GM18520 (cell line): Measurements from ENCODE around the gene ZBED1.
"Not testable (repeated sequence)": the region's sequence is repeated elsewhere in the genome, so short reads cannot be mapped to it uniquely, and the experiment has no call there.

Source experiments
- ATAC-seq: cut with Tn5 transposase; IDR thresholded peaks from one replicate; pipeline ENCODE4 v1.9.1; 2021; ENCODE audit not compliant: unreplicated experiment

The ZBED1 gene

DNA sequence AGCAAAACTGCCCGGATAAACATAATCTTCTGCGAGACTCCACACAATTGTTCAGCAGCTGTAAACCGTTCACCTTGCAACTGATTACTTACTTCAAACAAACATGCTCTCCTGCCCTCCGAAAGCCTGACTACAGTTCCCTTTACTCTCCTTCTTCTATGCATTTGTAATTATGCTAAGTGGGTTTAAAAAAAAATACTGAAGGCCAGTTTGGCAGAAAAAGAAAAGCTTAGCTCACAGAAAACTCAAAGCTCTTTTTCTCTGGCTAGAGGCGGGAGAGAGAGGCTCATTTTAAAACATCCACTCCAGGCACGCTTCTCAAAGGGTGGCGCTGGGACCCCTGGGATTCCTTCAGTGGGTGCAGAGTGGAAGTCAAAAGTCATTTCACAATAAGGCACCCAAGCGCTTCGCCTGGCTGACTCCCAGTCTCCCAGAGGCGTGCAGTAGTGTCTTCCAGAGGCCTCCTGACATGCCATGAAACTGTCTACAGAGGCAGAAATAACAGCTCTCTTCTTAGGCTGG lies 1.9 kb downstream of the ZBED1 start:
- no peak for ATAC-seq

DNA sequence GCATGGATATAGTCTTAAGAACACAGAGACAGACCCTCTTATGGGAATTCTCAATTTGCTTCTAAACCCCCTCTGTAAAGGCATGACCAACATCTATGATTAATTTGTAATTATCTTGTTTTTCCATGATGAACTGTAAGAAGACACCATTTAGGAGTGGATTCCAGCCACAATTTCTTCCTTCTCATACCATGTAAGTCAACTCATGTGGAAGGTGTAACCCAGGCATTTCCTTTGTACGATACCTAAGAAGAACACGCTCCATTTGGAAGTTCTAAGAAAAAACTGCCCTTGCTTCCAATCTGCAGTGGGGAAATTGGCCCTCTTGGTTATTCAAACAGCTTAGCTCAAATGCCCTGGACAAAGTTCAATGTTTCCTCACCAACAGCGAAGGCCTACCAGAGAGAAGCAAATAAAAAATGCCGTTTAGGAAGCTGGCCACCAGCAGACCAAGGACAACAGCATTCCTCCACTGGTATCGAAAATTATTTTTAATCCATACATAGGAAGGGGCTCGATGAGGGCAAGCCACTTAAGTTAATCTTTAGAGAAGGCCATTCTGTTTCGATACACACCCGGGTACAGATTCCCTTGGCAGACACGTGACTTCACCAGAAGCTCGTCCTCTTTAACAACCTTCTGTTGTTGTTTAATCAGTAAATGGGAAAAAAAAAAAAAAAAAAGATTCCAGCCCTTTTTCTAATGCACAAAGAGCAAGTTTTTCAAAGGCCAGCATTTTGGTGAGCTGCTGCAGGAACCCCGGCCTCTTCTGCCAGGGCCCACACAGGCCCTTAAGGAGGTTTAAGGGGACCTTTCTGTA lies 2.6 kb downstream of the ZBED1 start:
- no peak for ATAC-seq

DNA sequence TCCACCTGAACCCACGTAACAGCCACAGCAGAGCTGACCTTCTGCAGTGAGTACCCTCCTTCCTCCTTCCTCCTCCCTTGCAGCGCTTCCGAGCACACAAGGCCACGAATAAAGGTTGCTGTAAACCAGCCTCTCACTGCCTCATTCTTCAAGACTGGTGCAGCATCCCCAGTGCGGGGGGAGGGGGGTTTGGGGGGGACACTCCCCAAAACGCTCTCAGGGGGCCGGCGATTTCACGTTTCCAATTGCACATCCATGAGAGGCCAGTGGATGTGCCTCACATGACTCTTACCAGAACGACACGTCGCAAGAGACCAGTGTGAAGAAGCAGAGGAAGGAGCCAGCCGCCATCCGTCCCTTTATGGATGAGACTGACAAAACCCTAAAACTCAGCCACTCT lies 5.2 kb downstream of the ZBED1 start:
- ATAC-seq, result no peak

DNA sequence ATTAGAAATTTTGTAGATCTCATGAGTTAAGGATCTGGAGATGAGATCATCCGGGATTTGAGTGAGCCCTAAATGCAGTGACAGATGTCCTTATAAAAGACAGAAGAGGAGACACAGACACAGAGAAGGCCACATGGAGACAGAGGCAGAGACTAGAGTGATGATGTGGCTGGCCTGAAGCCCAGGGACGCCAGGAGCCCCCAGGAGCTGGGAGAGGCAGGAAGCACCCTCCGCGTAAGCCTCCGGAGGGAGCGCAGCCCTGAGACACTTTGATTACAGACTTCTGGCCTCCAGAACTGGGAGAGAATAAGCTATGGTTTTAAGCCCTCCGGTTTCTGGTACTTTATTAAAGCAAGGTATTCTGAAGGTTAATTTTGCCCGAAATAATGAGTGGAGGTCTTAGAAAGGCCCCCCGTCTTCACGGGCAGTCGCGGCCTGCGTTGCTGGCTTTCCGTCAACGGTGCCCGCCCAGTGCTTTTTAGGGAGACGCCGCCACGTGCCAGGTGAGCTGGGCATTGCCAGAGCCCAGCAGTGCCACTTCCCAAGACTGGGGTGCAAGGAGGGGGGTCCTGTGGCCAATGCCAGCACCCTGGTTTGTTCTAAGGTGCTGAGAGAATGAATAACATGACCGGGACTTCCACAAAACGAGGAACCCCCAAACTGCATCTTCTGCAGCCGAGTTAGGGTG lies 8.1 kb downstream of the ZBED1 start:
- no peak for ATAC-seq

DNA sequence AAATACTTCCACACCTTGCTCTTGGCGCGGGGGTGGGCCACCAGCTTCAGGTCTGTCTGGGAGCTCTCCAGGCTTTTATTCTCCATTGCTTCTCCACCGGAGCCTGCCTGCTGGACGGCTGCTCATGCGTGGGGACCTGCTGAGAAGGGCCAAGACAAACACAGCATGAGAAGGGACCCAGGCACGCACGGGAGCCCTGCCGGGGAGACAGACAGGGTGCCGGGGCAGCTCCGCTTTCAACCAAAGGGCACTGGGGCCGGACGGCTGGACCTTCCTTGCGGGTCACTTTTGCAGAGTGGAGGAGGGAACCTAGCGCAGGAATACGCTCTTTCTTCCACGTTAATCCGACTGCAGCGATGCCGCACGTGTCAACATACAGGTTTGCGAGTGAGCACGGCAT lies 10.1 kb downstream of the ZBED1 start:
- ATAC-seq, result no peak

DNA sequence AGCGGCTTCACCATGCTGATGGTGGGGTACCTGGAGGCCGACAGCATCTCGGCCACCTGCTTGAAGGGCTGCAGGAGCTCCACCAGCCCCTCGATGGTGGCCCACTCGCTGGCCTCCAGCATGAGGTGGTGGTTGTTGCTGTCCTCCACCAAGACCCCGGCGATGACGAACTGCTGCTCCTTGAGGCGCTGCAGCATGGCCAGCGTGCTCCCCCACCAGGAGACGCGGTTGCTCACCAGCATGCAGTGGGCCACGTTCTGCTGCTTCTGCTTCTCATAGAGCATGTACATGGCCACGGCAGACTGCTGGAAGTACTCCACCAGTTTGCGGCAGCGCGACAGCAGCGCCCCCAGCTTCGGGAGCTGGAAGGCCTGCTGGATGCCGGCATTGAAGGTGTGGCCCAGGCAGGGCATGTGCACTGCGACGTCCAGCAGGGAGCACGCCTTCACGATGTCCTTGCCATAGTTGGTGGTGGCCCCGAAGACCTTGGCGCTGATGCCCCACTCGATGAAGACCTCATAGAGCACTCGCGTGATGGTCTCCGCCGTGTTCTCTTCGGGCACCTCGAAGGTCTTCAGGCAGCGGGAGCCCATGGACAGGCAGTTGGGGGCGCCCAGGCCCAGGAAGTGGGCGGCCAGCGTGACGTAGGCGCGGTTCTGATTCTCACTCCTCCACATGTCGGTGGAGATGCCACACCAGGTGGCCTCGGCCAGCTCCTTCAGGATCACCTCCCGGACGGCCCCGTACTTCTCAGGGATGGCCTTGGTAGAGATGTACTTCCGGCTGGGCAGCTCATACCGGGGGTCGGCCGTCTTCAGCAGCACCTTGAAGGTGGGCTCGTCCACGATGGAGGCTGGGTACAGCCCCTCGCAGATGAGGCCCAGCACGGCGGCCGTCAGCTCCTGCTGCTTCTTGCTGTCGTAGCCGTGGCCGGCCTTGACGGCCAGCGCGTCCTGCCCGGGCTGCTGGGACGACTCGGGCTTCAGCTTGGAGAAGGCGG lies 11.0 kb downstream of the ZBED1 start:
- ATAC-seq, result no peak

DNA sequence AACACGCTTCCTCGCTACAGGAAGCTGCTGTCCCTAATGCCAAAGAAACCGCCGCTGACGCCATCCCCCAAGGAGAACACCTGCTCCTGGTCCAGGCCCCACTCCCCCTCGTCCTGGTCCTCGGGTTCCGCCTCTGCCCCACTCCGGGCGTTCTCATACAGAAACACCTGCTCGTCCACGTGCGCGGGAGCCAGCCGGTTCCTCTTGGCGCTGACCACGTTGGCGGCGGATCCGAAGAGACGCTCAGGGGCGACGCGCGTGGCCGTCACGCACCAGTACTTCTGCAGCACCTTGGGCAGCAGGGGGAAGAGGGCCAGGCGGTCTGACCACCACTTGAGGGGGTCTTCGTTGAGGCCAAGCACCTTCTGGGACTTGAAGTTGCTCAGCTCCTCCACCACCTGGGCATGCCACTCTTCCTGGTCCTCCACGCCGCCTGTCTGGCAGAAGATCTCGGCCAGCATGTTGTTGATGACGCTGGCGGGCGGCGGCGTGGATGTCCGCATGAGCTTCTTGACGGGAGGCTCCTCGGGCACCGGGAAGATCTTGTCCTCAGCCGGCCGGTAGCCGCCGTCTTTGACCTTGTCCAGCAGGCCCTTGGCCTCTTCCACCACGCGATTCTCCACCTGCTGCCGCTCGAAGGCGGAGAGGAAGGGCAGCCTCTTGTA lies 12.0 kb downstream of the ZBED1 start:
- ATAC-seq, result no peak

DNA sequence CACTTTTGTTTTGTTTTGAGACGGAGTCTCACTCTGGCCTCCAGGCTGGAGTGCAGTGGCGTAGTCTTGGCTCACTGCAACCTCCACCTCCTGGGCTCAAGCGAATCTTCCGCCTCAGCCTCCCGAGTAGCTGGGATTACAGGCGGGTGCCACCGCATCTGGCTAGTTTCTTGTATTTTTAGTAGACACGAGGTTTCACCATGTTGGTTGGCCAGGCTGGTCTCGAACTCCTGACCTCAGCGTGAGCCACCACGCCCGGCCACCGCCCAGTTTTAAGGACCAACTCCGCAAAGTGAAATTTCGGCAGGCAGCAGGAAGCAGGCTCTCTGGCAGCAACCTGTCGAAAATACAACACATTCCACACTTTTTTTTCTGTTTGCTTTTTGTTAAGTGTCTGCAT lies 13.4 kb downstream of the ZBED1 start:
- no peak for ATAC-seq

DNA sequence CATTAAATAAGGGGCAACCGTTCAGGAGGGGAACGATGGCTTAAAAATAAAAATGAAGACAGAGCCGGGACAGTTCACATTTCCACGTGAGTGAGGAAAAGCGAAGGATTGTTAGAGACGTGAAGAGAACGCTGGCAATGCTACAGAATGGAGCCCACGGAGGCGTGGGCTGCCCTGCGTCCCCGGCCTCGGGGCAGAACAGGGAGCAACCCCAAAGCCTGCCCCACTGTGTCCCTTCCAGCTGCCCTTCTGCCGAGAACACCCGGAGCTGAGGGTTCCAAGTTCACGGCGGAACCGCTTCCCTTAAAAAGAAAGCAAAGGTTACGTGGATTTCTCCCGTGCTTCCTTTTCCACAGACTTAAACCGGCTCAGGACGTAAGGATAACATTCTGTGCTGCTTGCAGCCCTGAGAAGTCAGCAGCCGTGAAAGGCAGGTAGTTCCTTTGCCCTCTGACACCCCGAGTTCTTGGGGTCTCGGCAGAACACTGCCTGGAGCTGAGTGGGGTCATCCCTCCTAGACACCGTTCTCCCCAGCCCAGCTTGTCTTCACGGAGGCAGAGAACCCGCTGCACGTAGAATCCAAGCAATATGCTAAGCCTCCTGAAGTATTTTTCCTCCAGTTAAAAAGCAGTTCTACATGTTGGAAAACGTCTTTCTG lies 14.2 kb downstream of the ZBED1 start:
- no peak for ATAC-seq

DNA sequence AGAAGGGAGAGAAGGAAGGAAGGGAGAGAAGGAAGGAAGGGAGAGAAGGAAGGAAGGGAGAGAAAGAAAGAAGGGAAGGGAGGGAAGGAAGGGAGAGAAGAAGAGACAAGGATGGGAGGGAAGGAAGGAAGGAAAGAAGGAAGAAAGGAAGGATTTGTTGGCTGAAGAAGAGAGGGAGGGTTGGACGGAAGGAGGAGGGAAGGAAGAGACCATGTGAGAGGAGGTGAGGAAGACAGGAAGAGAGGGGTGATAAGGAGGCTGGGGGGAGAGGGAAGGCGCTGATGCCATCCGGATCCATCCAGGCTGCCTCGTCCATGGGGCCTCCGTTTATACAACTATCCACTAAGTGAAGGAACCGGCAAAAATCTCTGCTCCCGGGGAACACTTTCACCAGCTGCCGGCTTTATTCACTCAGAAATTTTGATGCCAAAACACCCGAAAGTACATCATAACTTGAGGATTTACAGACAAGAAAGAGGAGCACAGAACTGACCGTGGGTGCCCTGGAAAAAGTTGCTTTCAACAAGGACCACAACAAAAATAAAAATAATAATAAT lies 14.9 kb downstream of the ZBED1 start:
- no peak for ATAC-seq

DNA sequence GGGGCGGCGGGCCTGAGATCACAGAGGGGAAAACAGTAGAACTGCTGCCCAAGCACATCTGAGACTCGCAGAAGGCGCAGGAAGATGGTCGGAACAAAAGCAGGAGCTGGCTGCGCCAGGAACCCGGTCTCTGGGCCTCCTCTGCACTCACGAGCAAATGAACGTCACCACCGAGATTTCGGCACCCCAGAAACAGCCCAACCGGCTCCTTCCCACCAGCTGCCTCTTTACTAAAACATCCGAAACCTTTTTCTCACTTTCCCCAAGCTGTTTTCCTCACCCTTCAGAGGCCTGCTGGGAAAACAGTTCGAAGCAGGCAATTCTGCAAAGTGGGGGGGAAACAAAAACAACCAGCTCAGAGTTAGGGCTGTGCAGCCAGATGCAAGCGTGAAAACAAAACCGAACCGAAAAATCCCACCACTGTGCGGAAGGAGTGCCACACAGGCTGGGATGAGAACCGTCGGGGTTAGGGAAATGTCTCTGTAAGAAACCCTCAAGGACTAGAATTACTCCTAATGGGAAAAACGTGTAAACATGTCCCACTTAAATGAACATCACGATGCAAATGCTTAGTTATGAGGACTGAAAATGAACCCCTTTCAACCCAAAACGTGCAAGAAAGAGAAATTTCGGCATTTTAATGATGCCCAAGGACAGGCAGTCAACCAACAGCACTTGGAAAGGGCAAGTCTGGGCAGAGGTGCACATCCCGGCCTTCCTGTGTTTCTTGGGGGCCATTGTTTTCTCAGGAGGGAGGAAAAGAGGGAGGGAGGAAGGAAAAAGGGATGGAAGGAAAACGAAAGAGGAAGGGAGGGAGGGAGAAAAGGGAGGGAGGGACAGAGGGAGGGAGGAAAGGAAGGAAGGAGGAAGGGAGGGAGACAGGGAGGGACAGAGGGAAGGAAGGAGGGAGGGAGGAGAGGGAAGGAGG lies 15.8 kb downstream of the ZBED1 start:
- no peak for ATAC-seq

DNA sequence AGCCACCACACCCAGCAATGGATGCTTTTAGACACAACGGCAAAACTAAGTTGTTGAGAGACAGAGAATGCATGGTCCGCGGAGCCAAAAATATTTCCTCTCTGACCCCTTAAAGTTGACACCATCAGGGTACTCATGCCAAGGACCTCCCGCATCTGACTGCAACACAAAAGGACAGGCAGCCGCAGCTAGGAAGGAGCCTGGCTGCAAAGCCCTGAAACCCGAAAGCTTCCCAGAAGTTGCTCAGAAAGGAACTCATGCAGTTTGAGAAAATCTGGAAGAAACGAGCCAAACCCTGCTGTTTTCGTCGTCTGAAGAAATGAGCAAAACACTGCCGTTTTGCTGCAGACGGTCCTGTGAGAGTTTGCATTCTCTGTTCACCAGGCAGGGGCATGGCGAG lies 16.5 kb downstream of the ZBED1 start:
- no peak for ATAC-seq

DNA sequence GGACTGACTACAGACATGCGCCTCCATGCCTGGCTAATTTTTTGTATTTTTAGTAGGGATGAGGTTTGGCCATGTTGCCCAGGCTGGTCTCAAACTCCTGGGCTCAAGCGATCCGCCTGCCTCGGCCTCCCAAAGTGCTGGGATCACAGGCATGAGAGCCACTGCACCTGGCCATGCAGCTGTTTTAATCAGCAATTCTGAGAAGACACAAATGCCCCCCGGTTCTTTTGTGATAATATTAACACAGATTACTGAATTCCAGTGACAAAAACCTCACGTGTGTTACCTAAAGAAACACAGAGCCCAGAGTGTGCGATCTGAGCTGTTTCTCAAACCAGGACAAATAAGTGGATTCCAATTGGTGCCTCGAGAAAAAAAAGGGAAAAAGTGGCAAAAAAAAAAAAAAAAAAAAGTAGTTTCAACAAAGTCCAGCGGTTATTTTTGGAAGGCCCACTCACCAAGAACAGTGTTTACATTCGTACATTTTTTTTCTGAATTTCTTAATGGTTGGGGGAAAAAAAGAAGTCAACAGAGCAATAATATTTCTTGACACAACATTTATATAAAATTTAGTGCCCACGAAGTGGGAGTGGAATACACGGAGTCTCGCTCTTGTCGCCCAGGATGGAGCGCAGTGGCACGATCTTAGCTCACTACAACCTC lies 17.2 kb downstream of the ZBED1 start:
- ATAC-seq, result no peak

DNA sequence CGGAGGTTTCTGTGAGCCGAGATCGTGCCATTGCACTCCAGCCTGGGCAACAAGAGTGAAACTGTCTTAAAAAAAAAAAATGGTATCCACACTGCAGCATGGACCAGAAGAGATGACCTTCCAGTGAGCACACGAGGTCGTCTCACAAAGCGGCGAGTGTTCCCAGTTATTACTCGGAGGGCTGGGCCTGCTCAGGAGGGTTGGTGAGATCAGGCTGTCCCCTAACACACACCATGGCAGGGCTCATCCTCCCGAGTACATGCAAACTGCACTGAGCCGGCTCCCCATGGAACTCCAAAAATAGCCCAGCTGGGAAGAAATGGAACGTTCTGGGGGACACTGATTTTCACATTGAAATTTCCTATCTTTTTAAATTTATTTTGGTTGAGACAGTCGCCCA lies 19.2 kb downstream of the ZBED1 start:
- ATAC-seq, result not testable (repeated sequence)

DNA sequence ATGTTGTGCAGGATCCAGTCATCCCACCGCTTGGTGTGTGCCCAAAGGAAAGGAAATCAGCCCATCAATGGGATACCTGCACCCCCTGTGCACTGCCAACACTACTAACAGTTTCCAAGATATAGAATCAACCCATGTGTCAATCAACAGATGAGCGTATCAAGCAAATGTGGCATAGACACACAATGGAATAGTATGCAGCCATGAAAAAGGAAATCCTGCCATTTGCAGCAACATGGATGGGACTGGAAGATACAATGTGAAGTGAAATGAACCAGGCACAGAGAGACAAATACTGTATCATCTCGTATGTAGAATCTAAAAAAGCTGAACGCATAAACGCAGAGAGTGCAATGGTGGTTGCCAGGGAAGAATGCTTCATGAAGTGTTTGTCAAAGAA lies 20.8 kb downstream of the ZBED1 start:
- ATAC-seq, result not testable (repeated sequence)

DNA sequence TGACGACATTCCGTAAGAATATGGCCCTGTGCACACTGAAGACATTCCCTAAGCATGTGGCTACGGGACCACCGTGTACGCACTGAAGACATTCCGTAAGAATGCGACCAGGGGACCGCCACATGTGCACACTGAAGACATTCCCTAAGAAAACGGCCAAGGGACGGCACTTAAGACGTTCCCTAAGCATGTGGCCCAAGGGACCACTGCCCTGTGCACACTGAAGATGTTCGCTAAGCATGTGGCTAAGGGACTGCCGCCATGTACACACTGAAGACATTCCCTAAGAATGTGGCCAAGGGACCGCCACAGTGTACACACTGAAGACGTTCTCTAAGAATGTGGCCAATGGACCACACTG lies 21.4 kb downstream of the ZBED1 start:
- no peak for ATAC-seq

DNA sequence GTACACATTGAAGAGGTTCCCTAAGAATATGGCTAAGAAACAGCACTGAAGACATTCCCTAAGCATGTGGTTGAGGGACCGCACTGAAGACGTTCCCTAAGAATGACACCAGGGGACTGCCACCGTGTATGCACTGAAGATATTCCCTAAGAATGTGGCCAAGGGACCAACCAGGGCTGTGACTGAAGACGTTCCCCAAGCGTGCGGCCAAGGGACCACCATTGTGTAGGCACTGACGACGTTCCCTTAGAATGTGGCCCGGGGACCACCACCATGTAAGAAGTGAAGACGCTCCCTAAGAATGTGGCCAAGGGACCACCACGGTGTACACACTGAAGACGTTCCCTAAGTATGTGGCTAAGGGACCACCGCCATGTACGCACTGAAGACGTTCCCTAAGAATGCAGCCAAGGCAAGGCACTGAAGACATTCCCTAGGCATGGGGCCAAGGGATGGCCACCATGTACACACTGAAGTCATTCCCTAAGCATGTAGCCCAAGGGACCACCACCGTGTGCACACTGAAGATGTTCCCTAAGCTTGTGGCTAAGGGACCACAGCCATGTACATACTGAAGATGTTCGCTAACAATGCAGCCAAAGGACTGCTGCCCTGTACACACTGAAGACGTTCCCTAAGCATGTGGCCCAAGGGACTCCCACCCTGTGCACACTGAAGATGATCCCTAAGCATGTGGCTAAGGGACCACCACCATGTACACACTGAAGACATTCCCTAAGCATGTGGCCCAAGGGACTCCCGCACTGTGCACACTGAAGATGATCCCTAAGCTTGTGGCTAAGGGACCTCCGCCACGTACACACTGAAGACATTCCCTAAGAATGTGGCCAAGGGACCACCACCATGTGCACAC lies 22.0 kb downstream of the ZBED1 start:
- no peak for ATAC-seq
